ENCODE results near the gene ITSN2.

ITSN2 gene

GRCh38 chr2:24276349-24276899, 83.9 kb downstream of the ITSN2 start:
- TF ChIP-seq MYC (IDR thresholded peaks at IDR 0.05; ENCODE audit: low read depth, low read length), result no peak
- no peak for TF ChIP-seq POLR2A (IDR thresholded peaks at IDR 0.05; ENCODE audit: extremely low read depth, insufficient read length)
- TF ChIP-seq, protein P1, sequence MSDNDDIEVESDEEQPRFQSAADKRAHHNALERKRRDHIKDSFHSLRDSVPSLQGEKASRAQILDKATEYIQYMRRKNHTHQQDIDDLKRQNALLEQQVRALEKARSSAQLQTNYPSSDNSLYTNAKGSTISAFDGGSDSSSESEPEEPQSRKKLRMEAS (IDR thresholded peaks at IDR 0.05; ENCODE audit: low read depth, low read length), result no peak
- TF ChIP-seq CTCF (IDR thresholded peaks at IDR 0.05; ENCODE audit: low read depth, low read length), result no peak
- DNase-seq (ENCODE audit: low read depth), result no peak
- no peak overlapping the region for H3K4me3 ChIP-seq (ENCODE audit: low read depth, low read length)

GRCh38 chr2:24274809-24275208, 85.5 kb downstream of the ITSN2 start:
- no peak for DNase-seq (ENCODE audit: low read depth)
- no peak overlapping the region for H3K4me3 ChIP-seq (ENCODE audit: low read depth, low read length)
- TF ChIP-seq, protein P1 (IDR thresholded peaks at IDR 0.05; ENCODE audit: low read depth, low read length), result no peak
- TF ChIP-seq MYC (IDR thresholded peaks at IDR 0.05; ENCODE audit: low read depth, low read length) (no peak), CTCF (IDR thresholded peaks at IDR 0.05; ENCODE audit: low read depth, low read length) (no peak), POLR2A (IDR thresholded peaks at IDR 0.05; ENCODE audit: extremely low read depth, insufficient read length) (no peak)

GRCh38 chr2:24273598-24273997, 86.7 kb downstream of the ITSN2 start:
- H3K4me3 ChIP-seq (ENCODE audit: low read depth, low read length), result no peak overlapping the region
- TF ChIP-seq MYC (IDR thresholded peaks at IDR 0.05; ENCODE audit: low read depth, low read length) (no peak), CTCF (IDR thresholded peaks at IDR 0.05; ENCODE audit: low read depth, low read length) (no peak), POLR2A (IDR thresholded peaks at IDR 0.05; ENCODE audit: extremely low read depth, insufficient read length) (no peak)
- TF ChIP-seq, protein P1 (IDR thresholded peaks at IDR 0.05; ENCODE audit: low read depth, low read length), result no peak
- DNase-seq (ENCODE audit: low read depth), result no peak

DNA sequence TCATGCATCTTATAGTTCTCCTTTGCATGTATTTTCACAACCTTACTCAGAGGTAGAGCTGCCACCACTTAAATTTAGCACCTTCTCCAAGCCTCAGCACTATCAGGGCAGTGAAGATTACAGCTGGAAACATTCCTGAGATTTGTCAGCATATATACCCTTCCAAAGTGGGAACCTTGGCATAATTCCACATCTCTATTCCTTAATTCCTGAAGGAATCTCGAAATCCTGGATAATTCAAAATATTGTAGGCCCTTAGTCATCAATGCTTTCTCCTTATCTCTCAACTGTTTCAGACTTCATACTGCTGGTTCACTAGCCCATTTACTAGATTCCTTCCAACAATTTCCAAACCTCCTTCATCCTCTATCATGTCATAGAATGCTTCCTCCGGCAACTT, 87.4 kb downstream of the ITSN2 start:
- H3K4me3 ChIP-seq (ENCODE audit: low read depth, low read length), result no peak overlapping the region
- no peak for DNase-seq (ENCODE audit: low read depth)
- TF ChIP-seq CTCF (IDR thresholded peaks at IDR 0.05; ENCODE audit: low read depth, low read length) (no peak), POLR2A (IDR thresholded peaks at IDR 0.05; ENCODE audit: extremely low read depth, insufficient read length) (no peak), MYC (IDR thresholded peaks at IDR 0.05; ENCODE audit: low read depth, low read length) (no peak)
- TF ChIP-seq, protein P1 (IDR thresholded peaks at IDR 0.05; ENCODE audit: low read depth, low read length), result no peak

DNA sequence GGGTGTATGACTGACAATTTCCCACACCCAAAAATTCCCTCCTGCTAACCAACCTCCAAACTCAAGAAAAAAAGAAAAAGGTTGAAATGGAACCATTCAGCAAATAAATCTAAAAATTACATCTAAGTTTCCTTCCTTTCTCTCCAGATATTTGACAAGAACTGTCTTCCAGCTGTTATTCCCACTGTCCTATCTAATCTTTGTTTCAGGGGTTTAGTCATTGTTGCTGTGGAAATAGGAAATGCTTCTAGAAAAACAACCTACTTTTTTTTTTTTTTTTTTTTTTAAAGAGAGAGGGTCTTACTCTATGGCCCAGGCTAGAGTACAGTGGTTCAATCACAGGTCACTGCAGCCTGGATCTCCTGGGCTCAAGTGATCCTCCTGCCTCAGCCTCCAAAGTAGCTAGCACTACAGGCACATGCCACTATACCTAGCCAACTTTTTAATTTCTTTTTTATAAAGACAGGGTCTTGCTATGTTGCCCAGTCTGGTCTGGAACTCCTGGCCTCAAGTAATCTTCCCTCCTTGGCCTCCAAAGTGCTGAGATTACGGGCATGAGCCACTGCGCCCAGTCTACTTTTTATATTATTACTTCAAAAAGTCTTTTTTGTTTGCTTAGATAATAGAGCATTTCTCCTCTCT, 88.1 kb downstream of the ITSN2 start:
- TF ChIP-seq POLR2A (IDR thresholded peaks at IDR 0.05; ENCODE audit: extremely low read depth, insufficient read length) (no peak), MYC (IDR thresholded peaks at IDR 0.05; ENCODE audit: low read depth, low read length) (no peak), CTCF (IDR thresholded peaks at IDR 0.05; ENCODE audit: low read depth, low read length) (no peak)
- TF ChIP-seq, protein P1 (IDR thresholded peaks at IDR 0.05; ENCODE audit: low read depth, low read length), result no peak
- H3K4me3 ChIP-seq (ENCODE audit: low read depth, low read length), result no peak overlapping the region
- DNase-seq (ENCODE audit: low read depth), result no peak

All from NB4 (cell line).